SU-DHL-6 (cell line): Measurements from ENCODE around the gene SETD6.

Experiments
- H2AFZ ChIP-seq: fragments of 200-600 bp; sonication (generic); 2 replicates; pipeline ENCODE4 v1.6.1; 2014; ENCODE audit warnings: low read depth, mild to moderate bottlenecking, moderate library complexity, mixed read lengths, antibody characterized with exemption, low read length; ENCODE audit not compliant: severe bottlenecking
- H3F3A ChIP-seq: fragments of 200-600 bp; shearing (Covaris generic); 2 replicates; pipeline ENCODE4 v1.6.0; 2016; ENCODE audit warnings: antibody characterized with exemption, mild to moderate bottlenecking; ENCODE audit not compliant: insufficient read depth
- H3K27ac ChIP-seq: fragments of 200-600 bp; sonication (generic); 2 replicates; pipeline ENCODE4 v1.5.1; 2016; ENCODE audit warnings: low read depth, mild to moderate bottlenecking, low read length, moderate library complexity, mixed read lengths
- H3K27me3 ChIP-seq: fragments of 200-600 bp; sonication (generic), shearing (Covaris generic); 2 replicates; pipeline ENCODE4 v1.6.0; 2014; ENCODE audit warnings: mild to moderate bottlenecking, low read length
- H3K36me3 ChIP-seq: fragments of 200-600 bp; sonication (generic); 2 replicates; pipeline ENCODE4 v1.6.1; 2014; ENCODE audit warnings: mild to moderate bottlenecking, low read length, mixed read lengths
- H3K4me2 ChIP-seq: fragments of 300-600, 200-600 bp; shearing (Covaris generic), sonication (generic); 2 replicates; pipeline ENCODE4 v1.6.0; 2014; ENCODE audit warnings: low read length, low read depth, mild to moderate bottlenecking; ENCODE audit not compliant: poor library complexity, severe bottlenecking
- H3K4me3 ChIP-seq: fragments of 200-600 bp; sonication (generic); 2 replicates; pipeline ENCODE4 v1.5.1; 2014; ENCODE audit warnings: antibody characterized with exemption, low read length, mild to moderate bottlenecking, mixed read lengths; ENCODE audit not compliant: insufficient read depth, poor library complexity, severe bottlenecking
- H3K79me2 ChIP-seq: fragments of 200-600 bp; sonication (generic); 2 replicates; pipeline ENCODE4 v1.6.1; 2014; ENCODE audit warnings: mild to moderate bottlenecking, low read length, moderate library complexity; ENCODE audit not compliant: insufficient read depth
- H3K9ac ChIP-seq: fragments of 200-600 bp; sonication (generic); 2 replicates; pipeline ENCODE4 v1.7.0; 2014; ENCODE audit warnings: mild to moderate bottlenecking, low read length
- H3K9me2 ChIP-seq: fragments of 200-600 bp; sonication (generic); replicated peaks from 2 replicates; pipeline ENCODE4 v1.6.1; 2014; ENCODE audit warnings: low read length; ENCODE audit not compliant: insufficient read depth
- H3K9me3 ChIP-seq: fragments of 200-600 bp; sonication (generic); 2 replicates; pipeline ENCODE4 v1.6.1; 2014; ENCODE audit warnings: low read length, mixed read lengths; ENCODE audit not compliant: insufficient read depth
- H4K20me1 ChIP-seq: fragments of 200-600 bp; sonication (generic); 2 replicates; pipeline ENCODE4 v1.6.1; 2014; ENCODE audit warnings: low read depth, mild to moderate bottlenecking, antibody characterized with exemption, low read length, moderate library complexity, mixed read lengths
- EZH2phosphoT487 ChIP-seq: fragments of 200-600 bp; sonication (generic), shearing (Covaris generic); conservative IDR thresholded peaks from 2 replicates; pipeline ENCODE4 v1.6.1; 2018; ENCODE audit warnings: mild to moderate bottlenecking, antibody characterized with exemption, low read length, moderate library complexity, mixed read lengths
- TF ChIP-seq, protein P1 (sequence below): fragments of 200-600 bp; sonication (generic); IDR thresholded peaks from one replicate; pipeline ENCODE4 v1.5.1; 2017; ENCODE audit warnings: antibody characterized with exemption, mild to moderate bottlenecking, low read length, moderate library complexity; ENCODE audit not compliant: insufficient read depth, poor library complexity, severe bottlenecking

The SETD6 gene

GRCh38 chr16:58507195-58507962 is 7.9 kb upstream of the SETD6 start:
- H3K79me2 ChIP-seq, result no peaks in the 10 kb centered on the region; the same call in 1 of the 2 replicates
- H3K4me2 ChIP-seq, result no peak overlapping the region
- no peak overlapping the region for H2AFZ ChIP-seq
- H3K9me3 ChIP-seq, result no peaks in the 10 kb centered on the region
- H3K27me3 ChIP-seq, result no peaks in the 10 kb centered on the region
- no peak for TF ChIP-seq EZH2phosphoT487
- TF ChIP-seq, protein P1, sequence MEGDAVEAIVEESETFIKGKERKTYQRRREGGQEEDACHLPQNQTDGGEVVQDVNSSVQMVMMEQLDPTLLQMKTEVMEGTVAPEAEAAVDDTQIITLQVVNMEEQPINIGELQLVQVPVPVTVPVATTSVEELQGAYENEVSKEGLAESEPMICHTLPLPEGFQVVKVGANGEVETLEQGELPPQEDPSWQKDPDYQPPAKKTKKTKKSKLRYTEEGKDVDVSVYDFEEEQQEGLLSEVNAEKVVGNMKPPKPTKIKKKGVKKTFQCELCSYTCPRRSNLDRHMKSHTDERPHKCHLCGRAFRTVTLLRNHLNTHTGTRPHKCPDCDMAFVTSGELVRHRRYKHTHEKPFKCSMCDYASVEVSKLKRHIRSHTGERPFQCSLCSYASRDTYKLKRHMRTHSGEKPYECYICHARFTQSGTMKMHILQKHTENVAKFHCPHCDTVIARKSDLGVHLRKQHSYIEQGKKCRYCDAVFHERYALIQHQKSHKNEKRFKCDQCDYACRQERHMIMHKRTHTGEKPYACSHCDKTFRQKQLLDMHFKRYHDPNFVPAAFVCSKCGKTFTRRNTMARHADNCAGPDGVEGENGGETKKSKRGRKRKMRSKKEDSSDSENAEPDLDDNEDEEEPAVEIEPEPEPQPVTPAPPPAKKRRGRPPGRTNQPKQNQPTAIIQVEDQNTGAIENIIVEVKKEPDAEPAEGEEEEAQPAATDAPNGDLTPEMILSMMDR, result no peak
- no peak overlapping the region for H3K27ac ChIP-seq
- H3F3A ChIP-seq, result no peaks in the 10 kb centered on the region
- no peaks in the 10 kb centered on the region for H4K20me1 ChIP-seq
- no peaks in the 10 kb centered on the region for H3K9me2 ChIP-seq
- no peak overlapping the region for H3K4me3 ChIP-seq
- no peak overlapping the region for H3K9ac ChIP-seq
- no peaks in the 10 kb centered on the region for H3K36me3 ChIP-seq

DNA sequence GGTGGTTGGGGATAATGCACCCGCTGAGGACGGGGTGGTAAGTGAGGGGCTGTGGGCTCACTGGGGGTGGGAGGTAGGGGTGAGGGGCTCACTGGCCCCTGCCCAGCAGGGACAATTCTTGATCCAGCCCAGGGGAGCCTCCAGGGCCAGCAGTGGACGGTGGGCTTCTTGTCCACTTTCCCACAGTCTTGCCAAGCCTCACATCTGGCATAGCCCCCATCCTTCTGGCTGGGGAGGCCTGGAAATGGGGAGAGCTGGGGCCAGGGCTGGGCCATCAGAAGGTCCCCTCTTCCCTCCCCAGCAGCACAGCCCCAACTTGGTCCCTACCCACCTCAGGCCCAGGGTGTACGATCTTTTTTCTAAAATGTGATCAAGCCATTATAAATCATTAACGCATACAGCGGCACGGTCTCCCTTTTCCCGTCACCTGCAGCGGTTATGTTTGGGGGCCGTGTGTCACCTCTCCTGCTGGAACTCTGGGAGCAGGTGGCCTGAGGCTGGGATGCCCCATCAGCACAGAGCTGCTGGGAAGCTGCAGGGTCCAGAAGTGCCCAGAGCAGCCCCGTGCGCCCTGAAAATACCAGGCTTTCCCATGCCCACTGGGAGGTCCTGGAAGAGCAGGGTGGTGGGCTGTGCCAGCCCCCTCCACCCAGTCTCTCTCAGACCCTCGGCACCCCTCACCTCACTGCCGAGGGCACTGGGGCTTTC is 7.2 kb upstream of the SETD6 start:
- H3K79me2 ChIP-seq, result no peaks in the 10 kb centered on the region; the same call in 1 of the 2 replicates
- no peaks in the 10 kb centered on the region for H4K20me1 ChIP-seq
- TF ChIP-seq, protein P1, result no peak
- TF ChIP-seq EZH2phosphoT487, result no peak
- H3K27me3 ChIP-seq, result no peaks in the 10 kb centered on the region
- H3K27ac ChIP-seq, result no peak overlapping the region
- no peaks in the 10 kb centered on the region for H3K36me3 ChIP-seq
- no peak overlapping the region for H2AFZ ChIP-seq
- H3K9me2 ChIP-seq, result no peaks in the 10 kb centered on the region
- no peaks in the 10 kb centered on the region for H3K9me3 ChIP-seq
- H3K4me3 ChIP-seq, result no peak overlapping the region
- no peak overlapping the region for H3K9ac ChIP-seq
- no peaks in the 10 kb centered on the region; the same call in 1 of the 2 replicates for H3F3A ChIP-seq
- H3K4me2 ChIP-seq, result no peak overlapping the region

- H3F3A ChIP-seq, result no peaks in the 10 kb centered on the region; the same call in 1 of the 2 replicates
- H3K79me2 ChIP-seq, result no peaks in the 10 kb centered on the region; the same call in 1 of the 2 replicates
- no peaks in the 10 kb centered on the region for H3K36me3 ChIP-seq
- no peaks in the 10 kb centered on the region for H3K9me2 ChIP-seq
- no peaks in the 10 kb centered on the region for H4K20me1 ChIP-seq
- H3K4me3 ChIP-seq, result no peak overlapping the region
- no peak overlapping the region for H3K27ac ChIP-seq
- TF ChIP-seq, protein P1, result no peak
- TF ChIP-seq EZH2phosphoT487, result no peak
- no peak overlapping the region for H3K4me2 ChIP-seq
- no peak overlapping the region for H2AFZ ChIP-seq
- H3K9ac ChIP-seq, result no peak overlapping the region
- H3K27me3 ChIP-seq, result no peaks in the 10 kb centered on the region
- H3K9me3 ChIP-seq, result no peaks in the 10 kb centered on the region
Observed at GRCh38 chr16:58508671-58509251, 6.6 kb upstream of the SETD6 start.
